Caco-2 (cell line): ENCODE data around the gene ZNF552. TPM values are rescaled to one million over a fixed set of nuclear protein-coding genes. Genes with fewer than 3 reads are reported as not detected.
"Not testable (repeated sequence)": the region's sequence is repeated elsewhere in the genome, so short reads cannot be mapped to it uniquely, and the experiment has no call there.

ENCODE experiments used
- BruUV-seq: library from RNA; stranded (reverse); fragments of 400-500 nt; replicated peaks from 2 replicates; lab custom pipeline; 2021; lab: Mats Ljungman, UMichigan
- CTCF ChIA-PET: fragments of 300-600 bp; sonication (Branson Sonifier 250); formaldehyde crosslinking; loops from one replicate; lab custom pipeline; 2022; ENCODE audit warnings: antibody characterized with exemption; lab: Charles Lee
- POLR2A ChIA-PET: fragments of 300-600 bp; sonication (Branson Sonifier 250); formaldehyde crosslinking; loops from one replicate; lab custom pipeline; 2022; ENCODE audit warnings: antibody characterized with exemption; lab: Charles Lee
- DNase-seq, 2 experiments: peaks; one replicate each; pipeline versions ENCODE4 v3.0.0 to v3.0.0-alpha.2; 2020 to 2022
- H3K27me3 ChIP-seq: replicated peaks from 2 replicates; pipeline ENCODE4 v1.6.0; 2011; ENCODE audit warnings: low read length; ENCODE audit not compliant: control insufficient read depth, insufficient read depth
- H3K36me3 ChIP-seq: 2 replicates; pipeline ENCODE4 v1.5.1; 2011; ENCODE audit warnings: low read length; ENCODE audit not compliant: control insufficient read depth, insufficient read depth
- H3K4me1 ChIP-seq: fragments of 250-450 bp; sonication (Bioruptor Pico); 2 replicates; pipeline ENCODE4 v1.5.1; 2020; ENCODE audit warnings: mild to moderate bottlenecking
- H3K4me3 ChIP-seq: 2 replicates; pipeline ENCODE4 v1.5.1; 2011; ENCODE audit warnings: low read depth, mild to moderate bottlenecking, control low read depth, low read length
- H3K9me3 ChIP-seq: fragments of 250-450 bp; sonication (Bioruptor Pico); 2 replicates; pipeline ENCODE4 v1.5.1; 2020; ENCODE audit warnings: mild to moderate bottlenecking, moderate library complexity
- H3K27ac Mint-ChIP-seq: one replicate; pipeline ENCODE4 v1.8.0; 2022; ENCODE audit warnings: mixed read lengths; ENCODE audit not compliant: unreplicated experiment
- H3K27me3 Mint-ChIP-seq: one replicate; pipeline ENCODE4 v1.8.0; 2022; ENCODE audit warnings: mixed read lengths; ENCODE audit not compliant: insufficient read depth, unreplicated experiment
- H3K36me3 Mint-ChIP-seq: one replicate; pipeline ENCODE4 v1.8.0; 2022; ENCODE audit warnings: mild to moderate bottlenecking, mixed read lengths; ENCODE audit not compliant: insufficient read depth, unreplicated experiment
- H3K4me1 Mint-ChIP-seq: one replicate; pipeline ENCODE4 v1.8.0; 2022; ENCODE audit warnings: low read depth, mixed read lengths; ENCODE audit not compliant: unreplicated experiment
- H3K4me3 Mint-ChIP-seq: one replicate; pipeline ENCODE4 v1.8.0; 2022; ENCODE audit warnings: mild to moderate bottlenecking, moderate library complexity, mixed read lengths; ENCODE audit not compliant: unreplicated experiment
- H3K9me3 Mint-ChIP-seq: one replicate; pipeline ENCODE4 v1.8.0; 2022; ENCODE audit warnings: mixed read lengths; ENCODE audit not compliant: unreplicated experiment
- CTCF ChIP-seq, 2 experiments: fragments of 200-600 bp in 1 of 2; IDR thresholded peaks; 1 replicate in 1 of 2; 2 replicates in 1 of 2; pipeline versions ENCODE4 v1.5.1 to v1.8.0; 2011 to 2022; ENCODE audit warnings: antibody characterized with exemption in 1 of 2, control low read depth in 1 of 2, inconsistent platforms in 1 of 2, low read depth in 1 of 2, low read length in 1 of 2, mild to moderate bottlenecking in 1 of 2, moderate library complexity in 1 of 2; ENCODE audit not compliant: insufficient read depth in 1 of 2, severe bottlenecking in 1 of 2, unreplicated experiment in 1 of 2
- intact Hi-C: fragments of 100-400 bp; cut with micrococcal nuclease; formaldehyde crosslinking; loops from one replicate; pipeline ENCODE4 v1.10.0; 2022; ENCODE audit not compliant: unreplicated experiment
- total RNA-seq: library from RNA; stranded (reverse); gene quantifications from 2 replicates; pipeline ENCODE4 v1.2.3, GENCODE V29; 2022

Gene ZNF552
- total RNA-seq, 1 experiment from 2014 or later = 48.2 TPM

- POLR2A ChIA-PET = interaction anchor here (0.9 to 1.1 kb wide), 2 partner anchors 9 to 22 kb away, joined by 7 to 8 read pairs; partner anchors contain the start of gene ZNF587
- Mint-ChIP-seq H3K27me3 (no peaks in the 10 kb centered on the region), H3K9me3 (no peaks in the 10 kb centered on the region), H3K36me3 (peaks cover 93% of the 10 kb centered on the region), H3K4me3 (peak overlapping the region; percentile 43), H3K4me1 (peaks cover 22% of the 10 kb centered on the region), H3K27ac (peak overlapping the region; percentile 93)
- TSS peak; percentile 16 for BruUV-seq
- H3K9me3 ChIP-seq = no peaks in the 10 kb centered on the region
- no peak overlapping the region for H3K4me3 ChIP-seq
- intact Hi-C loops = loop anchor here (5.0 kb wide), 1 partner anchor 94 kb away; the partner anchor contains the start of gene ZNF776
- CTCF ChIA-PET = interaction anchor here (1.0 kb wide), 1 partner anchor 11 kb away, joined by 4 read pairs; the partner anchor contains the start of gene ZNF587B
- TF ChIP-seq CTCF (IDR thresholded peaks at IDR 0.05; ENCODE audit: insufficient read depth in 1 of 2, low read depth in 1 of 2, low read length in 1 of 2, severe bottlenecking in 1 of 2, unreplicated experiment in 1 of 2) = no peak
- DNase-seq = peak in 1 of 2 experiments; percentile 44
- no peaks in the 10 kb centered on the region for H3K27me3 ChIP-seq
- H3K4me1 ChIP-seq = peaks cover 12% of the 10 kb centered on the region; the same call in 1 of the 2 replicates
- peaks cover 4% of the 10 kb centered on the region; the same call in 1 of the 2 replicates for H3K36me3 ChIP-seq
Observed at GRCh38 chr19:57841122-57841763, 26.5 kb upstream of the ZNF552 start.

- H3K4me3 ChIP-seq, H3K36me3 ChIP-seq, H3K9me3 Mint-ChIP-seq, H3K27me3 ChIP-seq, BruUV-seq, H3K27me3 Mint-ChIP-seq, H3K4me3 Mint-ChIP-seq, H3K9me3 ChIP-seq, DNase-seq, intact Hi-C loops, CTCF ChIA-PET: not testable (repeated sequence)
- peaks cover 73% of the 10 kb centered on the region for H3K36me3 Mint-ChIP-seq
- H3K4me1 ChIP-seq = peaks cover 12% of the 10 kb centered on the region; the same call in 1 of the 2 replicates
- peak overlapping the region; percentile 46 for H3K27ac Mint-ChIP-seq
- peaks cover 22% of the 10 kb centered on the region for H3K4me1 Mint-ChIP-seq
- POLR2A ChIA-PET = interaction anchor here (0.6 kb wide), 1 partner anchor 32 kb away, joined by 3 read pairs; no protein-coding TSS in a partner anchor
Observed at GRCh38 chr19:57838622-57839191, 24.0 kb upstream of the ZNF552 start.

- H3K36me3 ChIP-seq, H3K4me3 ChIP-seq, H3K9me3 Mint-ChIP-seq, BruUV-seq, H3K27me3 Mint-ChIP-seq, POLR2A ChIA-PET, DNase-seq, H3K4me3 Mint-ChIP-seq, H3K27ac Mint-ChIP-seq, CTCF ChIA-PET, intact Hi-C loops, H3K9me3 ChIP-seq, H3K27me3 ChIP-seq: not testable (repeated sequence)
- Mint-ChIP-seq H3K36me3 (peaks cover 65% of the 10 kb centered on the region), H3K4me1 (peaks cover 18% of the 10 kb centered on the region)
- peaks cover 10% of the 10 kb centered on the region; the same call in 1 of the 2 replicates for H3K4me1 ChIP-seq
Observed at GRCh38 chr19:57836991-57837390, 22.3 kb upstream of the ZNF552 start.
